GM12878 (cell line): Measurements from ENCODE around the gene CRISP2. TPM values are rescaled to one million over a fixed set of nuclear protein-coding genes. Genes with fewer than 3 reads are reported as not detected.

Experiments used
- ATAC-seq: fragments of 200-7000 bp; cut with Tn5 transposase; 3 replicates; pipeline ENCODE4 v1.9.1; 2020; ENCODE audit warnings: mild to moderate bottlenecking, moderate library complexity
- BruUV-seq: library from RNA; stranded (reverse); fragments of 400-500 nt; replicated peaks from 2 replicates; lab custom pipeline; 2021; lab: Mats Ljungman, UMichigan
- CTCF ChIA-PET: fragments of 300-600 bp; sonication (Branson Sonifier 250); formaldehyde crosslinking; extraction: SDS; loops from one replicate; lab custom pipeline; 2021; ENCODE audit warnings: inconsistent platforms; lab: Yijun Ruan, JAX
- POLR2A ChIA-PET: fragments of 350-600 bp; formaldehyde crosslinking; extraction: SDS; loops from one replicate; lab custom pipeline; 2021; ENCODE audit warnings: inconsistent platforms; lab: Charles Lee
- RAD21 ChIA-PET: fragments of 300-600 bp; sonication (Branson Sonifier 250); formaldehyde crosslinking; loops from one replicate; lab custom pipeline; 2023; ENCODE audit warnings: antibody characterized with exemption; ENCODE audit not compliant: unreplicated experiment; lab: Charles Lee
- SMC1A ChIA-PET: fragments of 300-600 bp; sonication (Branson Sonifier 250); formaldehyde crosslinking; loops from one replicate; lab custom pipeline; 2023; ENCODE audit not compliant: unreplicated experiment, uncharacterized antibody; lab: Charles Lee
- DNase-seq: peaks from one replicate; pipeline ENCODE4 v3.0.0-alpha.2; 2011; ENCODE audit warnings: low read depth, low spot score
- FAIRE-seq: peaks from 3 replicates; lab custom pipeline; 2011; peaks lifted over from hg19 to GRCh38; lab: Jason Lieb, UNC
- H2AFZ ChIP-seq: 2 replicates; pipeline ENCODE4 v1.6.0; 2011; ENCODE audit warnings: low read depth, low read length, control low read depth; ENCODE audit not compliant: control insufficient read depth
- H3K27ac ChIP-seq: 2 replicates; pipeline ENCODE4 v1.5.1; 2011; ENCODE audit warnings: control low read depth; ENCODE audit not compliant: control insufficient read depth, insufficient read depth
- H3K27me3 ChIP-seq, 2 experiments: replicated peaks in 1 of 2; 2 replicates each; pipeline versions ENCODE4 v1.6.0 to v1.6.1; 2011; ENCODE audit warnings: low read length in 1 of 2; ENCODE audit not compliant: control insufficient read depth in 2 of 2, insufficient read depth in 2 of 2
- H3K36me3 ChIP-seq, 2 experiments: 2 replicates each; pipeline ENCODE4 v1.5.1; 2011; ENCODE audit warnings: low read length in 1 of 2; ENCODE audit not compliant: control insufficient read depth in 2 of 2, insufficient read depth in 2 of 2
- H3K4me1 ChIP-seq: 2 replicates; pipeline ENCODE4 v1.6.1; 2011; ENCODE audit warnings: mild to moderate bottlenecking, low read length, moderate library complexity, mixed read lengths; ENCODE audit not compliant: control insufficient read depth, insufficient read depth
- H3K4me2 ChIP-seq: 2 replicates; pipeline ENCODE4 v1.6.0; 2011; ENCODE audit warnings: control low read depth; ENCODE audit not compliant: control insufficient read depth, insufficient read depth
- H3K4me3 ChIP-seq: fragments of 200-600 bp; sonication (generic); 2 replicates; pipeline ENCODE4 v1.5.1; 2016
- H3K79me2 ChIP-seq: 2 replicates; pipeline ENCODE4 v1.6.0; 2011; ENCODE audit warnings: low read length; ENCODE audit not compliant: control insufficient read depth, insufficient read depth
- H3K9ac ChIP-seq: 2 replicates; pipeline ENCODE4 v1.8.0; 2011; ENCODE audit warnings: low read length, control low read depth, mixed read lengths; ENCODE audit not compliant: control insufficient read depth, insufficient read depth
- H3K9me3 ChIP-seq: replicated peaks from 3 replicates; pipeline ENCODE4 v1.5.1; 2011; ENCODE audit warnings: mild to moderate bottlenecking, low read length; ENCODE audit not compliant: control insufficient read depth, insufficient read depth
- H4K20me1 ChIP-seq: 2 replicates; pipeline ENCODE4 v1.6.0; 2011; ENCODE audit not compliant: control insufficient read depth, insufficient read depth
- ATF7 ChIP-seq: fragments of 450-650 bp; IDR thresholded peaks from 2 replicates; pipeline ENCODE4 v1.6.1; 2016; ENCODE audit warnings: low read depth, mild to moderate bottlenecking
- BACH1 ChIP-seq: fragments of 450-650 bp; IDR thresholded peaks from 2 replicates; pipeline ENCODE4 v1.6.1; 2017; ENCODE audit warnings: mild to moderate bottlenecking, borderline replicate concordance
- BHLHE40 ChIP-seq, 2 experiments: fragments of 450-650 bp in 1 of 2; IDR thresholded peaks; 2 replicates each; pipeline ENCODE4 v1.6.1; 2011 to 2017; ENCODE audit warnings: low read depth in 2 of 2, borderline replicate concordance in 1 of 2, improper control_type of control experiment in 1 of 2, low read length in 1 of 2, mild to moderate bottlenecking in 1 of 2
- MEF2B ChIP-seq: fragments of 450-650 bp; IDR thresholded peaks from 2 replicates; pipeline ENCODE4 v1.6.1; 2018; ENCODE audit warnings: mild to moderate bottlenecking, moderate library complexity; ENCODE audit not compliant: partially characterized antibody, poor library complexity, severe bottlenecking
- NFYA ChIP-seq: IDR thresholded peaks from 2 replicates; pipeline ENCODE4 v1.6.1; 2011; ENCODE audit warnings: low read depth, mild to moderate bottlenecking, low read length, improper control_type of control experiment, borderline replicate concordance
- NR2C2 ChIP-seq: IDR thresholded peaks from 2 replicates; pipeline ENCODE4 v1.6.1; 2011; ENCODE audit warnings: borderline replicate concordance, low read depth; ENCODE audit not compliant: control insufficient read depth, insufficient read length
- NR2F1 ChIP-seq: fragments of 450-650 bp; conservative IDR thresholded peaks from 2 replicates; pipeline ENCODE4 v1.6.1; 2017; ENCODE audit warnings: mild to moderate bottlenecking
- RB1 ChIP-seq: fragments of 450-650 bp; formaldehyde crosslinking; IDR thresholded peaks from 2 replicates; pipeline ENCODE4 v1.6.1; 2017; ENCODE audit warnings: mild to moderate bottlenecking, borderline replicate concordance
- RCOR1 ChIP-seq: conservative IDR thresholded peaks from 2 replicates; pipeline ENCODE4 v1.6.1; 2012; ENCODE audit warnings: low read depth, low read length, improper control_type of control experiment
- RELA ChIP-seq: fragments of 450-650 bp; IDR thresholded peaks from 2 replicates; pipeline ENCODE4 v1.8.0; 2014; ENCODE audit warnings: borderline replicate concordance; ENCODE audit not compliant: partially characterized antibody
- TARDBP ChIP-seq: IDR thresholded peaks from 2 replicates; pipeline ENCODE4 v1.6.1; 2016; ENCODE audit warnings: borderline replicate concordance
- WRNIP1 ChIP-seq: IDR thresholded peaks from 2 replicates; pipeline ENCODE4 v1.6.1; 2011; ENCODE audit warnings: low read depth, low read length, improper control_type of control experiment, borderline replicate concordance
- WGBS: methylation state at CpG from one replicate; pipeline ENCODE4 v1.1.6; 2016; ENCODE audit warnings: low lambda C conversion rate; ENCODE audit not compliant: insufficient replicate concordance, insufficient coverage; ENCODE audit errors: missing lambda C conversion rate; 5-methylcytosine and 5-hydroxymethylcytosine counted together
- in situ Hi-C: fragments of 300-500 bp; cut with MboI; formaldehyde crosslinking; loops from 9 replicates; pipeline ENCODE4 v1.14.3; 2018; ENCODE audit warnings: mixed read lengths
- intact Hi-C: fragments of 100-400 bp; cut with micrococcal nuclease; formaldehyde crosslinking; loops from one replicate; pipeline ENCODE4 v1.14.2; 2022; ENCODE audit not compliant: unreplicated experiment
- polyA plus RNA-seq, 11 experiments: library from polyadenylated mRNA; depleted of rRNA in 4 of 11; unstranded in 6 of 11; stranded (reverse) in 5 of 11; fragments of >200 nt; fragmentation: Nextera tagmentation in 4 of 11; fragmentation: Illumina TruSeq in 1 of 11; extraction: Ambion mirVana in 4 of 11; extraction: Trizol in 1 of 11; gene quantifications; 1 replicate in 1 of 11; 2 replicates in 10 of 11; pipeline versions ENCODE4 v1.2.1 to v1.2.3, GENCODE V29; 2011 to 2016; ENCODE audit warnings: inconsistent platforms in 2 of 11, missing spikeins in 2 of 11, low read depth in 1 of 11
- total RNA-seq, 4 experiments: library from RNA; depleted of rRNA in 3 of 4; stranded (reverse); fragments of >200 nt in 3 of 4; fragmentation: Illumina TruSeq in 1 of 4; extraction: Trizol in 1 of 4; gene quantifications; 2 replicates each; pipeline versions ENCODE4 v1.2.1 to v1.2.3, GENCODE V29; 2013 to 2021
- TF ChIP-seq, protein P1 (sequence below): IDR thresholded peaks from 2 replicates; pipeline ENCODE4 v1.6.1; 2012; ENCODE audit warnings: low read length, inconsistent platforms
- TF ChIP-seq, protein P2 (sequence below): IDR thresholded peaks from 2 replicates; pipeline ENCODE4 v1.6.1; 2012; ENCODE audit warnings: low read depth, low read length, improper control_type of control experiment
- TF ChIP-seq, protein P3 (sequence below): fragments of 450-650 bp; IDR thresholded peaks from 2 replicates; pipeline ENCODE4 v1.6.1; 2014; ENCODE audit warnings: mild to moderate bottlenecking

The CRISP2 gene
- total and polyA plus RNA-seq, 10 of the 15 experiments (the other 5 are each of a cell fraction or from before 2014, with no cell fraction given), result not detected

DNA sequence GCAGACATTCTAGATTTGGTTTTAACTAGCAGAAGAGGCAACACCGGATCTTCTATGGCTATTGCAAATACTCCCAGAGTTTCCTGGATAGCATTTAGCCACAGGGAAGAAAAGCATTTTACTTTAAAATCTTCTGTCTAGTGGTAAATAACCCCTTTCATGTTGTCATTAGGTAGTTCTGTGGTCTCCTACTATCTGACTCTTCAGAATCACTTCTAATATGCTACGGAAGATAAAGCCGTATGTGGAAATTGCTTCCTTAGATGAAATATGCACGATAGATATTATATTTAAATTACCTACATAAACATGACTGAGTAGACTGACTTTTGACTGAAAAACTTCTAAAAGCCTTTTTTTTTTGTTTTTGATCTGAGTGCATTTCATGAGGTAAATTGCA, 30.1 kb upstream of the CRISP2 start:
- CTCF ChIA-PET, result no interaction called here
- H3K27ac ChIP-seq, result no peak overlapping the region

More for the DNA sequence above, 30.1 kb upstream of the CRISP2 start:
- intact Hi-C loops, result no loop called here
- POLR2A ChIA-PET, result no interaction called here
- no peaks in the 10 kb centered on the region for H3K9me3 ChIP-seq
- 57% methylated on average over 4 of the region's 4 CpGs for WGBS
- no peaks in the 10 kb centered on the region for H3K4me1 ChIP-seq
- FAIRE-seq (no peak), DNase-seq (no peak), ATAC-seq (no peak)
- BruUV-seq, result no TSS peak
- TF ChIP-seq TARDBP, result no peak
- TF ChIP-seq, protein P1, sequence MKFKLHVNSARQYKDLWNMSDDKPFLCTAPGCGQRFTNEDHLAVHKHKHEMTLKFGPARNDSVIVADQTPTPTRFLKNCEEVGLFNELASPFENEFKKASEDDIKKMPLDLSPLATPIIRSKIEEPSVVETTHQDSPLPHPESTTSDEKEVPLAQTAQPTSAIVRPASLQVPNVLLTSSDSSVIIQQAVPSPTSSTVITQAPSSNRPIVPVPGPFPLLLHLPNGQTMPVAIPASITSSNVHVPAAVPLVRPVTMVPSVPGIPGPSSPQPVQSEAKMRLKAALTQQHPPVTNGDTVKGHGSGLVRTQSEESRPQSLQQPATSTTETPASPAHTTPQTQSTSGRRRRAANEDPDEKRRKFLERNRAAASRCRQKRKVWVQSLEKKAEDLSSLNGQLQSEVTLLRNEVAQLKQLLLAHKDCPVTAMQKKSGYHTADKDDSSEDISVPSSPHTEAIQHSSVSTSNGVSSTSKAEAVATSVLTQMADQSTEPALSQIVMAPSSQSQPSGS, result no peak
- TF ChIP-seq NR2C2, result no peak
- no peak for TF ChIP-seq RELA
- TF ChIP-seq, protein P2, sequence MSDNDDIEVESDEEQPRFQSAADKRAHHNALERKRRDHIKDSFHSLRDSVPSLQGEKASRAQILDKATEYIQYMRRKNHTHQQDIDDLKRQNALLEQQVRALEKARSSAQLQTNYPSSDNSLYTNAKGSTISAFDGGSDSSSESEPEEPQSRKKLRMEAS, result no peak
- TF ChIP-seq BACH1, result no peak
- TF ChIP-seq ATF7, result no peak
- TF ChIP-seq, protein P3, sequence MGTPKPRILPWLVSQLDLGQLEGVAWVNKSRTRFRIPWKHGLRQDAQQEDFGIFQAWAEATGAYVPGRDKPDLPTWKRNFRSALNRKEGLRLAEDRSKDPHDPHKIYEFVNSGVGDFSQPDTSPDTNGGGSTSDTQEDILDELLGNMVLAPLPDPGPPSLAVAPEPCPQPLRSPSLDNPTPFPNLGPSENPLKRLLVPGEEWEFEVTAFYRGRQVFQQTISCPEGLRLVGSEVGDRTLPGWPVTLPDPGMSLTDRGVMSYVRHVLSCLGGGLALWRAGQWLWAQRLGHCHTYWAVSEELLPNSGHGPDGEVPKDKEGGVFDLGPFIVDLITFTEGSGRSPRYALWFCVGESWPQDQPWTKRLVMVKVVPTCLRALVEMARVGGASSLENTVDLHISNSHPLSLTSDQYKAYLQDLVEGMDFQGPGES, result no peak
- TF ChIP-seq RCOR1, result no peak
- TF ChIP-seq RB1, result no peak
- no peak for TF ChIP-seq MEF2B
- no peak for TF ChIP-seq WRNIP1
- no peak for TF ChIP-seq BHLHE40 (IDR thresholded peaks at IDR 0.05; ENCODE audit: borderline replicate concordance in 1 of 2, low read depth in 2 of 2, low read length in 1 of 2)
- no peak for TF ChIP-seq NFYA
- TF ChIP-seq NR2F1, result no peak
- RAD21 ChIA-PET, result no interaction called here
- in situ Hi-C loops, result no loop called here
- H3K4me2 ChIP-seq, result no peak overlapping the region
- no peaks in the 10 kb centered on the region for H4K20me1 ChIP-seq
- no peak overlapping the region for H3K4me3 ChIP-seq
- no peaks in the 10 kb centered on the region for H3K79me2 ChIP-seq
- H3K36me3 ChIP-seq, result no peaks in the 10 kb centered on the region
- no peak overlapping the region for H2AFZ ChIP-seq
- H3K9ac ChIP-seq, result no peak overlapping the region
- no peaks in the 10 kb centered on the region for H3K27me3 ChIP-seq
- SMC1A ChIA-PET, result no interaction called here
